T-helper 1 cell treated with Interleukin-12 subunit alpha and Interleukin-12 subunit beta and Interleukin-4 antibody, amounts not matched to agents 30 ng/mL and 1 ng/mL, for 36 hours (primary cell): Measurements from ENCODE around the gene LEMD1. TPM values are rescaled to one million over a fixed set of nuclear protein-coding genes. Genes with fewer than 3 reads are reported as not detected.

Experiments
- intact Hi-C: fragments of 100-400 bp; cut with micrococcal nuclease; formaldehyde crosslinking; loops from one replicate; pipeline ENCODE4 v1.15.1; 2024
- total RNA-seq: library from RNA; stranded (reverse); gene quantifications from 2 replicates; pipeline ENCODE4 v1.2.3, GENCODE V29; 2022

Gene LEMD1
- total RNA-seq, 1 donor from 2014 or later, result 1.7 TPM

DNA sequence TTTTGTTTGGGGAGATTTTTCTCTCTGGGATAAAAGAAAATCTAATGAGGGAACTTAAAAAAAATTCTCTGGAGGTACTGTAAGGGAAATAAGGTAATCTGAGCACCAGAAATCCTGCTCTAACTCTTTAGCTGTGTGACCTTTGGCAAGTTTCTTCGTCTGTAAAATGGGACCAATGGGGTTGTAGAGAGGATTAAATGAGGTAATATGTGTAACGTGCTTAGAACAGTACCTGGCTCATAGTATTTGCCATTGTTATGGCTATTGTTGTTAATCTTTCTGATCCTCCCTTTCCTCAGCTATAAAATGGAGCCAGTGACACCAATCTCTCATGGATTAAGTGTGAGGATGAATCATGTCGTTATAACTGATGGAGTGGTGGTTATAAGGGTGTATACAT, 64.3 kb downstream of the LEMD1 start:
- intact Hi-C loops, result no loop called here

DNA sequence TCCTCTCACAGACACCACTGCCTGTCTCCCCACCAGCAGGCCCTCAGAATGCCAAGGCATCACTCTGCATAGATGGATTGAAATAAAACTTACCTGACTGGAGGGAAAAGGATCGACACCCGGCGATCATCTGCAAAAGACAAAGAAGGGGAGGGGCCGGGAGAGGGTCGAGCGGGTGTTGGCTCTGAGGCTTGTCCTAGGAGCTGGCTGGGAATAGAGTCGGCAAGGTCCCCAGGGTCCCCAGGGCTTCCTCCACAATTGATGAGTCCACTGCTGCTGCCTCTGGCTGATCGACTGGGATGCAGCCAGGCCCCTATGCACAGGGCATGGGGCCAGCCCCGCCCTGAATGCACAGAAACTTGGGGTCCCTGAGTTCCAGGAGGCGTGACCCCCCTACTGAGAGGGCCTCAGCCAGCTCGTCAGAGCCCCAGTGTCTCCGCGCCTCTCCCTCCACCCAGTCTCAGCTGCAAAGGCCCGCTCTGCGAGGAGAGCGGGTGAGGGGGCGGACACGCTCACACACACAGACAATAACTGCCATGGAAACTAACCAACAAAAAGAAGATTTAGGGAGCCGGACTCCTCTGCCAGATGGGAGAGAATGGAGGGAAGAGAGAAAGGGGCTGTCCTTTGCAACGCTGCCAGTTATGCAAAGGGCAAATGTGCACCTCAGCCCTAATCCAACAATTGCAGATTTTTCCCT, 65.3 kb downstream of the LEMD1 start, which contains the start of gene KLHDC8A:
KLHDC8A (minus strand) TSS at position 483 of the 700 bp plus-strand sequence. CDS start 13,318 bp downstream, outside the sequence.
- intact Hi-C loops, result no loop called here

DNA sequence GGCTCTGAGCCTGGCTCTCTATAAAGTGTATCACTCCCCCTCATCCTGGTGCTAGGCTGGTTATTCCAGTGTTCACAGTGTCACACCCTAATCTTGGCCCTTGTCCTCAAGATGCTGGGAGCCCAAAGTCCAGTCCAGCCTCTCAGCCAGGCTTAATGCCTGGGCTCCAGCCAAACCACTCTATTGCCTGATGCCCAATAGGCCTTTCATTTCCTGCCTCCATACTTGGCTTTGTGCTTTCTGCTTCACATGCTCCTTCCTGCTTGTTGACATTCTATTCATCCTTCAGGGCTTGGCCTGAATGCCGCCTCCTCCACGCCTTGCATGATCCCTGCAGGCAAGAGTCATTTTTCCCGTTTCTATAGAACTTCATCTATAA, 66.8 kb downstream of the LEMD1 start:
- intact Hi-C loops, result loop anchor here (2.0 kb wide), 1 partner anchor 76 kb away; no protein-coding TSS in a partner anchor

DNA sequence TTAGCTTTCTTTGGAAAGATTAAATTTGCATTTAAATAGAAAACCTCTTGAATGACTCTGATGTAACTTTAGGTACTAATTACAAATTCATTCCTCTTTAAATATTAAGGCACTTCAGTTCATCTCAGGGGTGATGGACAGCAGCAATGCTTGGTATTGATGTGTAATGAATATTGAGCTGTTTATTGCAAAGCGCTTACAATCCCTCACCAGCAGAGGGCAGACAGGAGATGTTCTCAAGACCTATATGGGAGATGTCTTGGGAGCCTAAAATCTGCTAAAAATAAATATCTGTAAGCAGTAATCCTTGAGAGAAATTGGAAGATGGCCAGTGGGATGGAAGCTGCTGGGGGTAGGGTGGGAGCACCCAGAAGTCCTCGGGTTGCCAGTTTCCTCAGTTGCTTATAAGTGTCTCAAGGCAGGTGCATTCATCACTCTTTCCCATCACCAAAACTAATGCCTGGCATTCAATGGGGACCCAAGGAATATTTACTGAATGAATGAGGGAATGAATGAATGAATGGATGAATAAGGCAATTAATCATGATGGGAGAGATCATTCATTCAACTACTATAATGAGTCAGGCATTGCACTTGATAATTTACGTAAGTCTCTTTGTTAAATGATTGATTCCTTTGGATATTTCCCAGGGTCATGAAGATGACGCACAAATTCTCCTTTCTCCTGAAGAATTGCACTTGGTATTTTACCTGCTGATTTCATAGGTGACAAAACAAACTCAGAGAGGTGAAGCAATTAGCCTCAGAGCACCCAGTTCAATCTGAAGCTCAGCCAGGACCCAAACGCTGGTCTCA, 67.4 kb downstream of the LEMD1 start:
- intact Hi-C loops, result loop anchor here (1.0 to 5.0 kb wide), 7 partner anchors 19 to 170 kb away; no protein-coding TSS in a partner anchor

DNA sequence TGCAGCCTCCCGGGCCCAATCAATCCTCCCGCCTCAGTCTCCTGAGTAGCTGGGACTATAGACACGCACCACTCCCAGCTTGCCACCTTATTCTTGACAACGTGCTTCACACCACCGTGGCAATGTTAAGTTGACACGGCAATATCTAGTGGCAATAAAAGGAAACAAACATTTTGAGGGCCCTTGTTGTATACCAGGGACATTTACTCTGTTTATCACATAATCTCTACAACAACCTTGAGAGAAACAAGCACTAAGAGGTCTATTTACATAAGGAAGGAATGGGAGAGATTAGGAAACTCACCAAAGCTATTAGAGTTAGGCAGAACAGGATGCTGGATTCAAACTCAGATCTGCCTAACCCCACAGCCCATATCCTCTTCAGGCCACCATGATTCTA, 68.2 kb downstream of the LEMD1 start:
- intact Hi-C loops, result loop anchor here (1.0 to 5.0 kb wide), 7 partner anchors 18 to 171 kb away; no protein-coding TSS in a partner anchor

DNA sequence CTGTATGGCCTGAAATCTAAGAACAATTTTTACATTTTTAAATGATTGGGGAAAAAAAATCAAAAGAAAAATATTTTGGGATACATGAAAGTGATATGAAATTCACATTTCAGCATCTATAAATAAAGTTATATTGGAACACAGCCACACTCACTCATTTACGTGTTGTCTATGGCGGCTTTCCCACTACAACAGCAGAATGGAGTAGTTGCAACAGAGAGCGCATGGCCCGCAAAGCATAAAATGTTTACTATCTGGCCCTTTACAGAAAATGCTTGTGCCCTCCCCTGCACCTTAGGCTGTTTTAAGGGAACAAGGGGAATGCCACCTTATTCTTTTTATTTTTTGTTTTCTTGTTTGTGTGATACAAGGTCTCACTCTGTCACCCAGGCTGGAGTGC, 68.7 kb downstream of the LEMD1 start:
- intact Hi-C loops, result loop anchor here (5.0 kb wide), 1 partner anchor 89 kb away; no protein-coding TSS in a partner anchor

DNA sequence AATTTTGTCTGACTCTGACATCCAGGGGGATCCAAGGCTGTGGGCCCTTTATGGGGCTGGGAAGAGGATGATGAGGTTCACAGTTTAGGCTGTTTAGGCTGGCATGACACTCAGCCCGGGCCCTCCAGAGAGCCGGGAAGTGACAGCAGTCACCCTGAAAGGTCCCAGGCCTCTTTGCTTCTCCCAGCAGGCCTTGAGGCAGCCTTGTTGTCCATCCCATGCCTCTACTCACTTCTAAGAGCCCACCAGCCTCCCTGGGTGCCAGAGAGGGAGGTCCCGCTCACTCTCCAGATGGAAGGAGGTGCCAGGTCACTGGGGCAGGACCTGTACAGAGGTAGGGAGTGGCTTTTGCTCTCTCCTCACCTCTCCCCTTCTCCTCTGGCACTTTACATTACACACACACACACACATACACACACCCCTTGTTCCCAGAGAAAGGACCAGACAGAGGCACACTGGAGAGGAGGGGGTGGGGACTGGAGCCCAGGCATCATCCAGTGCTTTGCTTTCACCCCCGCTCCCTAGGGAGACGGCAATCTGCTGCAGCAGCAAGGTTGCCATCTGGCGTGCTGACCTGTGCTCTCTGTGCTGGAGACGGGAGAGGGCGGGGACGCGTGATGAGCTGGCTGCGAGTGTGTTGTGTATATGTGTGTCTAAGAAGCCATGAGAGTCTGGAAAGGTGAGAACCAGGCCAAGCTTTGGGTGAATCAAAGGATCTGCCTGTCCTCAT, 69.7 kb downstream of the LEMD1 start:
- intact Hi-C loops, result loop anchor here (5.0 kb wide), 1 partner anchor 90 kb away; no protein-coding TSS in a partner anchor

DNA sequence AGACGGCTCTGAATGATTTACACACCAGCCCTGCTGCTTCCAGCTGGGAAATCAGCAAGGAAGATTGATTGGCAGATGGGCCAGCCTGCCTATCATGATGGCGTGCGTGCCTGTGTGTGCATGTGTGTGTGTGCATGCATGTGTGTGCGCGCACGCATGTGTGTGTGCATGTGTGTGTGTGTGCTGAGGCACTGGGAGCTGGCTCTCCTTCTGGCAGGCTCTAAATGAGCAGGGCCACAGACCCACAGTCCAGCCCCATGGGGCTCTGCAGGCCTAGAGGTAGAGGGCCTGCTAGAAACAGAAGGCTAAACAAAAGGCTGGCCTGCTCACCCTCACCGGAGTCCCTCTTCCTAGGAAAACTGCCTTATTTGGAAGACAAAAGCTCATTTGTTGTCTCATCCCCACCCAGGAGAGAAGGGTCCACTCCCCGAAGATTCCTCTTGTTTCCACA, 71.1 kb downstream of the LEMD1 start:
- intact Hi-C loops, result loop anchor here (5.0 kb wide), 1 partner anchor 92 kb away; no protein-coding TSS in a partner anchor

DNA sequence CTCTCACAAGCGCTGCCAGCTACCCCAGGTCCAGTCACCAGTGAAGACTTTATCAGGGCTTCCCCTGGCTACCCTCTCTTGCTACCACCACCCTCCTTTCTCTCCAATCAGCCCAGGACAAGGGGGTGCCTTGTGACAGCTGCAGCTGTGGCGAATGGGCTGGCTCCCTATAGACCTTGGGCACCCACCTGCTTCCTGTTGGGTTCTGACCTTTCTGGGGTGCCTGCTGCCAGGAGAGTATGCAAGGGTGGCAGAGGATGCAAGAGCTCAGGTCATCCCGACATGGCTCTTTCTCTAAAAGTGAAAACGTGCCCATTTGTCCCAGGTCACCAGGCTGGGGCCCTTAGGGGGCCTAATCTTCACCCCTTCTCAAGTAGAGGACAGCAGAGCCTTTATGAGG, 71.7 kb downstream of the LEMD1 start:
- intact Hi-C loops, result loop anchor here (5.0 kb wide), 1 partner anchor 92 kb away; no protein-coding TSS in a partner anchor

DNA sequence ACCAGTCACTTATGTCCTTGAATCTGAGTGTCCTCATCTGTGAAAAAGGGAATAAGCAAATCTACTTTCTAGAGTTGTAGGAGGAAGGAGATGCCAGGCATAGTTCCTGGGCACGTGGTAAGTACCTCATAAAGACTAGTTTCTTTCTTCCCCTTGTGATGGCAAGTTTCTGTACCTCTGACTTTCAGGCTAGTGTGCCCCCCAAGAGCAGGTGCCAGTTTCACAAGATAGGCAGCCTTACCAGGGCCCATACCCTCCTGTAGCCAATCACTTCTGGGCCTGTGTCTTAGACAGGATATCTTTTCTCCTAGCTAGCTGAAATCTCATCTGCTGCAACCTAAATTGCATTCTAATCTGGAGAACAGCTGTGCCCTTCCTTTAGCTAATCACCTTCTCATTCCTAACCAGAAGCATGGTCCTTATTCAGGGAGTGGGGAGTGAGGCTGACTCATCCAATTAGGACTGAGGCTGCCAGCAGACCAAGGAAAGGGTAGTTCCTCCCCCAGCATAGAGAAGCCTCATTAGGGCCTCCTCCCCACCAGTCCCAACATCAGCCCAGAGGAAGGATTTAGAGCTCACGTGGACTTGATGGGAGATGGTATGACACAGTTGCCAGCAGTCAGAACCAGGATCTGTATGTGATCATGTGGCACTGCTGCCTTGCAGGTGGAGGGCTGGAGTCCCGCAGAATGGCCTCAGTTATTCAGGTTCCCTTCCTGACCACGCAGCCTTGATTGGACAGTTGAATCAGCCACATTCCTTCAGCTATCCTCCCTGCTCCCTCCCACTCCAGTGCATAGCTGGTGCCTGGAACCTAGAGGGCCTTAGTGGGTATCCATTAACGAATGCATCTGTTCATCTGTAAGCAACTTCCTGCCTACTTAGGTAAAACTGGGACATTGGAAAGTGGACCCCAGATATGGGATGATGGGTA, 73.0 kb downstream of the LEMD1 start:
- intact Hi-C loops, result no loop called here

DNA sequence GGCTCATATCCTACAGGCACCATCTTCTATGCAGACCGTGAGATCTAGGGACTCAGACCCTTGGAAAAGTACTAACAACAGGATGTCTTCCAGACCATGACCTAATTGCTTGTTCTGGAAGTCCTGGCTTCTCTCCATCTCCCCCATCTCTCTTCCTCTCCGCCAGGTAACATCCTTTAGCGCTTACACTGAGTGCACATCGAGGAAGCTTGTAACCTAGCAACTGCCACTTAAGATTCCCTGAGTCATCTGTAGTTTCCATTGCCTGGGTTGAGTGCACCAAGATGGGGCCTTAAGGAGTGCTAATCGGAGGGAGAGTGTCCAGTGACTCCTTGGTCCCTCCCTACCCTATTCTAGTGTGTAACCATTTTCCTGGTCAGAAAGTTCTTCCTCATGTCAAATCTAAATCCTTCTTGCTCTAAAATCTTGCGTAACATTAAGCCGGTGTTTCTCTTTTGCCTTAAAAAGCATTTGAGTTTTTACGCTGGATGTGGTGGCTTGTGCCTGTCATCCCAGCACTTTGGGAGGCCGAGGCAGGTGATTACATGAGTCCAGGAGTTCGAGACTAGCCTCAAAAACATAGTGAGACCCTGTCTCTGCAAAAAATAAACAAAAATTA, 74.8 kb downstream of the LEMD1 start:
- intact Hi-C loops, result no loop called here

DNA sequence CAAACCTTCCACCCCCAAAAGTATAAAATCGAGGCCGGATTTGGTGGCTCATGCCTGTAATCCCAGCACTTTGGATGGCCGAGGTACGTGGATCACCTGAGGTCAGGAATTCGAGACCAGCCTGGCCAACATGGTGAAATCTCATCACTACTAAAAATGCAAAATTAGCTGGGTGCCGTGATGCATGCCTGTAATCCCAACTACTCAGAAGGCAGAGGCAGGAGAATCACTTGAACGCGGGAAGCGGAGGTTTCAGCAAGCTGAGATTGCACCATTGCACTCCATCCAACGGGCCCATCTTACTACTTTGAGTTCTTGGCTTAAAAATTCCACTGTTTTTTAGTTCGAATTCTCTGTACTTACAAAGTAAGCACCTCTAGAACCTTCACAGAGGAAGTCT, 76.1 kb downstream of the LEMD1 start:
- intact Hi-C loops, result loop anchor here (1.0 kb wide), 1 partner anchor 10 kb away; no protein-coding TSS in a partner anchor

DNA sequence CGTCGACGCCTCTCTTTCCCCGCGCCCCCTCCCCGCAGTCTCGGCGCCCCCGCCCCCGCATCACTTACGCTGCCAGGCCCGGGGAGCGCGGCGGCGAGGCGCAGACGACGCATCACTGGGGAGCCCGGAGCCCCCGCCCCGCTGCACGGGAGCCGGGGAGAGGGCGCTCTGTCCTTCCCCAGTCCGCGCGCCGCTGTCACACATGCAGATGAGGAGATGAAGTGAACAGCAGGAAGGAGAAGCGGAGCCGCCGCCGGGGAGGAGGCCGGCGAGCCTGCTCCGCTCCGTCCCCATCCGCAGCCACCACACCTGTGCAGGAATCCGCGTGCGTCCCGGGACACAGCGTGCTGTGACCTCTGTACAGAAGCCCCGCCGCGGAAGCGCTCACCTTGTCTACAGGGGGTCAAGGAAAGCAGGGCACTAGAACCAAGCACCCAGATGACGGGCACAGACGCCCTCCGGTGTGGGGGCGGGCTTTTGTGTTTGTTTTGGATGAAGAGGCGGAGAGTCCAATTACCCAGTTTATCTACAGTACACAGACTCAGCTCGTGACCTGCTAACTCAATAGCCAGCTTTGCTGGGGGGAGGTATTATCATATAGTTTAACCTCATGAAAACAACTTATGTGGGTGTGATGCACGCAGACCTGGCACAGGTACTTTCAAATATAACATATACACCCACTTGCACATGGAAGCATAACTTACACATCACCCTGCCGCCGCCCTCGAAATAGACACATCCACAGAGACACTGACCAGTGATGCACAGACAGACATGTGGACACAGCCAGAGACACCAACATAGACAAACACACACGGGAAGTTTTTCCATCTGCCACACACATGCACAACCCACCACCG, 77.6 kb downstream of the LEMD1 start:
- intact Hi-C loops, result no loop called here

DNA sequence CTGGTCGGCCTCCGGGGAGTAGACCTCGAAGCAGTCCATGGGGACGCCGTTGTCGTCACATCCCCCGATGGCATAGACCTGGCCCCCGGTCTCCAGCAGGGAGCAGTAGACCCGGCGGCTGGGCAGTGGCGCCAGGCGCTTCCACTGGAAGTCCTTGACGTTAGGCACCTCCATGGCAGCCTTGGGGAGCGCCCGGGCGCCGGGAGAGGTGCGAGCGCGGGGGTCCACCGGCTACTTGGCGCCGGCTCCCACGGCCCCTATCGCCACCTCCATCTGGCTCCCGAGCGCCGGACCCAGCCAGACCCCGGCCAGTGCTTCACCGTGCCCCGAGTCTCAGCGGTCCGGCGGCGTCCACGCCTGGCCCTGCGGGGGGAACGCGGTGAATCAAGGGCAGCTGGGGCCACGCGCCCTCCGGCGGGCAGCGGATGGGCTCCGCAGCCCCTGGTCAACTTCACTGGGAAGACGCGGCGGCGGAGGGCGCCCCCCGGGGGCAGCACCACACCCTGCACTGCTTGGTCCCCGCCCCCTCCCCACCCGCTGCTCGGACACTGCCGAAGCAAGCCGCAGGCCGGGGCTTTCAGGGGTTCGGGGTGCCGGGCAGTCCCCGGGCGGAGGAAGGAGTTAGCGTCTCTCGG, 78.3 kb downstream of the LEMD1 start:
- intact Hi-C loops, result no loop called here

DNA sequence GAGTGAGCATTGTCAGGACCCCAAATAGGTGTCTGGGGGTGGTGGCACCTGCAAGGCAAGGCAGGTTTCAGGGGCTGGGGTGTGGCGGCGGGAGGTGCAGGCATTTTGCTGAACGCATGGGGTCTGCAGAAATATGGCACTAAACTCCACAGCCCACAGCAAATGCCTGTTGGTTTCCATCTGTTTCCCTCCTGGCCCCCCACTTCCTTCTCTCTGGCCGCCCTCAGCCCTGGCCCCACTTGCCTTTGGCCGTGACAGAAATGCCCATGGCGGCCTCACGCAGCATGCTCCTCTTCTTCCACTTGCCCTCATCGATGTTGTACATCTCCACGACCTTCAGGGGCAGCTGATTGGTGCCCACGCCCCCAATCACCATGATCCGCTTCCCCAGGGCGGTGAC, 78.9 kb downstream of the LEMD1 start:
- intact Hi-C loops, result no loop called here

DNA sequence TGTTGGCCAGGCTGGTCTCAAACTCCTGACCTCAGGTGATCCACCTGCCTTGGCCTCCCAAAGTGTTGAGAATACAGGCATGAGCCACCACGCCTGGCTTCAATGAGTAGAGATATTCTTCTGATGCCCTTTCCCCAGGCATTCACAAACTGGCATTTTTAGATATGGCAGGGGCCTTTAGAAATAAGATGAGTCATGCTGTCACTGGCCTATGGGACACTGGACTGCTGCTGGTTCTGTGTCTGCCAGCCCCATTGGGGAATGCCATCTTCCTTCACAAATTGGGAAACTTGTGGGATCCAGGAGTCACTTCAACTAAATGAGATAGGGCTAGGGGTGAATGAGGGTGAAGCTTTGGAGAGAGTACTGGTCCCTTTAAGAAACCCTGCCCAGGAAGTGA, 81.2 kb downstream of the LEMD1 start:
- intact Hi-C loops, result no loop called here

DNA sequence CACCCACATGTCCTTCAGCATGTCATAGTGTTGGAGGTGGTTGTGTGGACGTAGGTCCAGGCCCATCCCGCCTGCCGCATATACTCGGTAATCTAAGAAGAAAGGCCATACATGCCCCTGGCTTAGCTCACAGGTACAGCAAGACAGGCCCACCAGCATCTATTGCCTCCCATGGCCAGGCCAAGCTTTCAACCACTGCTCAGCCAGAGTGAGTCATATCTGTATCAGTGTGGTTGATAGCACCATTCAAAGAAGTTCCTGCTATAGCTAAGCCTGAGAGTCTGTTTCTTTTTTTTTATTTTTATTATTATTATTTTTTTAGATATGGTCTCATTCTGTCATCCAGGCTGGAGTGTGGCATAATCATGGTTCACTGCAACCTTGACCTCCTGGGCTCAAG, 82.1 kb downstream of the LEMD1 start:
- intact Hi-C loops, result no loop called here

DNA sequence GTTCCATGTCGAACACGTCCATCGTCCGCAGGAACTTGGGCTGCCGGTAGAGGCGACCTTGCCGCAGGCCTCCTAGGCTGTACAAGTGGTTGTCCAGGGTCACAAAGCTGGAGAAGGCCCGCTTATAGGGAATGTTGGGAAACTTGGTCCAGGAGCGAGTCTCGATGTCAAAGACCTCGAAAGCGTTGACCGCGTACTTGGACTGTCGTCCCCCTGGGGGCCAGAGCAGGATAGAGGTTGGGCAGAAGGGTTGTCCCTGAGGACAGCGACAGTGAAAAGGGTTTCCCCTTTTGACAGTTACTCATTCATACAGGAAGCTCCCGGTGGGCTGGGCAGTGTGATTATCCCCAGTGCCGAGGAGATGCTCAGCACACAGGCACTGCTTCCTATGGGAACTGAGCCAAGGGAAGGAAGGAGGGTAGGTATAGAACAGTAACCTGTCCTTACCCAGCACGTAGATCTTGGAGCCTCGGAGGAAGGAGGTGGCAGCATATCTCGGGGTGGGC, 82.6 kb downstream of the LEMD1 start:
- intact Hi-C loops, result no loop called here
